Activated CD4-positive, alpha-beta memory T cell treated with anti-CD3 and anti-CD28 coated beads, Interleukin-2, amount 10 ng/mL, durations not matched to agents 7 days and 5 days (primary cell): ENCODE measurements around the gene IL1RL2. TPM values are rescaled to one million over a fixed set of nuclear protein-coding genes. Genes with fewer than 3 reads are reported as not detected.

Source experiments
- CTCF ChIA-PET: fragments of 350-600 bp; sonication (Branson Sonifier 250); formaldehyde crosslinking; loops from one replicate; lab custom pipeline; 2021; ENCODE audit warnings: antibody characterized with exemption, inconsistent platforms; lab: Charles Lee
- POLR2A ChIA-PET: fragments of 350-600 bp; sonication (Branson Sonifier 250); formaldehyde crosslinking; loops from one replicate; lab custom pipeline; 2021; ENCODE audit warnings: antibody characterized with exemption; lab: Charles Lee
- DNase-seq: peaks from one replicate; pipeline ENCODE4 v3.0.0-alpha.2; 2020
- H3K27ac Mint-ChIP-seq: one replicate; pipeline ENCODE4 v1.8.0; 2021; ENCODE audit warnings: mild to moderate bottlenecking, mixed read lengths
- H3K27me3 Mint-ChIP-seq: one replicate; pipeline ENCODE4 v1.8.0; 2021; ENCODE audit warnings: mixed read lengths
- H3K36me3 Mint-ChIP-seq: one replicate; pipeline ENCODE4 v1.8.0; 2021; ENCODE audit warnings: low read depth, mixed read lengths
- H3K4me1 Mint-ChIP-seq: one replicate; pipeline ENCODE4 v1.8.0; 2021; ENCODE audit warnings: mixed read lengths
- H3K4me3 Mint-ChIP-seq: one replicate; pipeline ENCODE4 v1.8.0; 2021; ENCODE audit warnings: mild to moderate bottlenecking, mixed read lengths
- H3K9me3 Mint-ChIP-seq: one replicate; pipeline ENCODE4 v1.8.0; 2021; ENCODE audit warnings: mixed read lengths
- total RNA-seq, 2 experiments: library from RNA; stranded (reverse); gene quantifications; one replicate each; pipeline ENCODE4 v1.2.3, GENCODE V29; 2021

Gene IL1RL2
- total RNA-seq, 2 experiments from 2014 or later = not detected

DNA sequence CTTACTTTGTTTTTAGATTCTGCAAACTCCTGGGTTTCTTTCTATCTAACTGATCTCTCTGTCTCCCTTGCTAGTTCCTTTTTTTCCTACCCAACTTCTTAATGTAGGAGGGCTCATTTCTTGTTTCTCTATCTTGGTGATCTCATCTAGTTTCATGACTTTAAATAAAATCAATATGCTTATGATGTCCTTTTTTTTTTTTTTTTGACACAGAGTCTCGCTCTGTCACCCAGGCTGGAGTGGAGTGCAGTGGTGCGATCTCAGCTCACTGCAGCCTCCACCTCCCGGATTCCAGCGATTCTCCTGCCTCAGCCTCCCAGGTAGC lies 82.3 kb downstream of the IL1RL2 start:
- no peak overlapping the region for H3K4me3 Mint-ChIP-seq
- H3K36me3 Mint-ChIP-seq = peaks cover 3% of the 10 kb centered on the region
- peaks cover 23% of the 10 kb centered on the region for H3K4me1 Mint-ChIP-seq
- DNase-seq = no peak
- POLR2A ChIA-PET = interaction anchor here (1.1 kb wide), 1 partner anchor 8 kb away, joined by 4 read pairs; no protein-coding TSS in a partner anchor
- H3K27me3 Mint-ChIP-seq = peaks cover 15% of the 10 kb centered on the region
- no peaks in the 10 kb centered on the region for H3K9me3 Mint-ChIP-seq
- no peak overlapping the region for H3K27ac Mint-ChIP-seq
- CTCF ChIA-PET = no interaction called here

DNA sequence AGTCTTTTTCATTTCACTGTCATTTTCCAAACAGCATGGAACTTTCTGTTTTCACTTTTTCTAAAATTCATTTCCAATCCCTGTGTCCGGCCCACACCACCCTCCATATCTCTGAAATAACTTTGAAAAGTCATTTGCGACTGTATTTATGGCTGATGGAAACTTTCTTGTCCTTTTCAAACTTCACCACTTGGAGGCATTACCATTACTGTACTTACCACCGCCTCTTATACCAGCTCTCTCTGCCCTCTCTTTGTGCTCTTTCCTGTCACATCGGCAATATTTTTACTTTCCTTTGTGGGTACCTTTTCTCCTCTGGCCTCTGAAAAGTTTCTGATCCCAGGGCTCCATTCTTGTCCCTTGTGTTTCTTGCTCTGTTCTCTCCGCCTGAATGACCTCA lies 85.0 kb downstream of the IL1RL2 start:
- Mint-ChIP-seq H3K9me3 (peaks cover 5% of the 10 kb centered on the region), H3K27me3 (peaks cover 15% of the 10 kb centered on the region), H3K27ac (no peak overlapping the region), H3K4me3 (no peak overlapping the region), H3K4me1 (peaks cover 35% of the 10 kb centered on the region), H3K36me3 (peaks cover 16% of the 10 kb centered on the region)
- no peak for DNase-seq
- ChIA-PET CTCF (interaction anchor here (0.9 to 1.6 kb wide), 7 partner anchors 18 to 169 kb away, joined by 3 to 5 read pairs (median 3); no protein-coding TSS in a partner anchor), POLR2A (interaction anchor here (1.1 to 1.3 kb wide), 3 partner anchors 19 to 84 kb away, joined by 3 to 4 read pairs (median 3); partner anchors contain the start of gene IL18R1)

- CTCF ChIA-PET = interaction anchor here (1.5 kb wide), 1 partner anchor 33 kb away, joined by 7 read pairs; no protein-coding TSS in a partner anchor
- Mint-ChIP-seq H3K4me3 (no peak overlapping the region), H3K27ac (no peak overlapping the region), H3K4me1 (peaks cover 53% of the 10 kb centered on the region), H3K27me3 (peaks cover 15% of the 10 kb centered on the region), H3K9me3 (peaks cover 8% of the 10 kb centered on the region), H3K36me3 (peaks cover 19% of the 10 kb centered on the region)
- DNase-seq = no peak
- POLR2A ChIA-PET = no interaction called here
Observed at GRCh38 chr2:102273619-102274211, 86.9 kb downstream of the IL1RL2 start.

- Mint-ChIP-seq H3K4me3 (no peak overlapping the region), H3K36me3 (peaks cover 19% of the 10 kb centered on the region), H3K27ac (peak overlapping the region; percentile 50), H3K9me3 (peaks cover 8% of the 10 kb centered on the region), H3K4me1 (peaks cover 57% of the 10 kb centered on the region), H3K27me3 (peaks cover 3% of the 10 kb centered on the region)
- ChIA-PET CTCF (interaction anchor here (1.1 to 2.1 kb wide), 10 partner anchors 10 to 271 kb away, joined by 3 to 8 read pairs (median 4); no protein-coding TSS in a partner anchor), POLR2A (interaction anchor here (0.6 to 3.4 kb wide), 14 partner anchors 8 to 141 kb away, joined by 3 to 17 read pairs (median 6); partner anchors contain the start of gene IL18R1)
- DNase-seq = peak; percentile 28
Observed at GRCh38 chr2:102276549-102277201, 89.9 kb downstream of the IL1RL2 start.

DNA sequence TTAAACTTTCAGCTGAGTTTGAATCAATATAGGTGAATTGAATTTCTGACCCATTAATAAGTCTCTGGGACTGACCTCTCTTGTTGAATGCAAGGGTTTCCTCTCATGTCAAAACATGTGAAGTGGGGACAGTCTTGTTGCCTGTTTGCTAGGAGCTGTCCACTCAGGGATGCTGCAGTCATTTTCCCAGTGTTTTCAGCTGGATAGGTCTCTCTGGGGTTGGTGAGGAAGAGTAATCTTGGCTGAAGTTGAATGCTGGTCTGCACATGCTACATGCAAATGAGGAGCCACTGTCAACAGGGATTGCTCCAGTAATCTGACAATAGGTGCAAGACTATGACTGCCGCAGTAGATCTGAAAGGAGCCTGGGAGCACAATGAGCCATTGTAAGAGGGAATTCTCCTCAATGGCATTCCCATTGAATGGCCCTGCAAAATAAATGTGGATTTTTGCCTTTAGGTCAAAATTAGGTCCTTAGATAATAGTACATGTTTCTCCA lies 90.4 kb downstream of the IL1RL2 start:
- ChIA-PET CTCF (interaction anchor here (1.1 to 2.1 kb wide), 11 partner anchors 9 to 166 kb away, joined by 3 to 8 read pairs (median 4); no protein-coding TSS in a partner anchor), POLR2A (interaction anchor here (0.6 to 3.4 kb wide), 13 partner anchors 9 to 140 kb away, joined by 3 to 17 read pairs (median 5); partner anchors contain the start of gene IL18R1)
- no peak overlapping the region for H3K4me3 Mint-ChIP-seq
- peaks cover 8% of the 10 kb centered on the region for H3K9me3 Mint-ChIP-seq
- peaks cover 54% of the 10 kb centered on the region for H3K4me1 Mint-ChIP-seq
- peaks cover 3% of the 10 kb centered on the region for H3K27me3 Mint-ChIP-seq
- peak overlapping the region; percentile 50 for H3K27ac Mint-ChIP-seq
- H3K36me3 Mint-ChIP-seq = peaks cover 19% of the 10 kb centered on the region
- DNase-seq = no peak

DNA sequence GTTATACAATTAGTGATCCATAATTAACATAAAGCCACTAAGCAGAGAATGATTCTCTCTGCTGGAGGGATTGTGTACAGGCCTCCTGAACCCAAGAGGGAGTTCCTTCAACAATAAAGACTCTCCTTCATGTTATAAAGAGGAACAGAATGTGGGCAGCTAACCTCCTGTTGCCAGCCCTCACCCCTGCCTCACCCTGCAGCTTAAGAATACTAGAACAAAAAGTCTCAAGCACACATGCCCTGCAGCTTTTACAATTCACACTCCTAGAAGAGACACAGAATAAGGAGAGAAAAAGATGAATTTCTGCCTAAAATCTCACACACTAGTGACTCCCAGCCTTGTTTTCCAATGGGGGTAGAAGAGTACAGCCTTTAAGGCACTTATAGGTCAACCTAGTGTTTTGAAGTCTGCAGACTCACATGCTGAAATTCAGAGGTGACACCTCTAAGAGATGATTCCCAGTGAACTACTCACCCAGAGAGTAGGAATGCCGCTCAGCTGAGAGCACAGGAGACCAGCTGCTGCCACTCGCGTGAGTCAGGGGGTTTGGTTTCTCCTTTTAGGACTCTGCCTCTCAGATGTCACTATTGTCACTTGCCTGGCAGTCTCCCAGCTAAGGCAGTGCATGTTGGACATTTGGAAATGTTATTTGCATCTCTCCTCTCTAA lies 92.0 kb downstream of the IL1RL2 start:
- POLR2A ChIA-PET = interaction anchor here (1.3 to 3.4 kb wide), 2 partner anchors 14 to 17 kb away, joined by 3 to 13 read pairs; no protein-coding TSS in a partner anchor
- no peak overlapping the region for H3K27ac Mint-ChIP-seq
- DNase-seq = no peak

GRCh38 chr2:102279391-102279735 lies 92.5 kb downstream of the IL1RL2 start:
- Mint-ChIP-seq H3K4me3 (no peak overlapping the region), H3K27ac (no peak overlapping the region), H3K27me3 (peaks cover 1% of the 10 kb centered on the region), H3K9me3 (peaks cover 8% of the 10 kb centered on the region), H3K36me3 (peaks cover 16% of the 10 kb centered on the region), H3K4me1 (peaks cover 52% of the 10 kb centered on the region)
- no peak for DNase-seq
- ChIA-PET POLR2A (interaction anchor here (1.3 kb wide), 1 partner anchor 14 kb away, joined by 3 read pairs; no protein-coding TSS in a partner anchor), CTCF (interaction anchor here (1.2 kb wide), 1 partner anchor 39 kb away, joined by 3 read pairs; no protein-coding TSS in a partner anchor)

More for the DNA sequence above, 92.0 kb downstream of the IL1RL2 start:
- CTCF ChIA-PET = interaction anchor here (1.2 kb wide), 1 partner anchor 38 kb away, joined by 3 read pairs; no protein-coding TSS in a partner anchor
- peaks cover 8% of the 10 kb centered on the region for H3K9me3 Mint-ChIP-seq
- H3K36me3 Mint-ChIP-seq = peaks cover 17% of the 10 kb centered on the region
- H3K4me3 Mint-ChIP-seq = no peak overlapping the region
- peaks cover 52% of the 10 kb centered on the region for H3K4me1 Mint-ChIP-seq
- peaks cover 1% of the 10 kb centered on the region for H3K27me3 Mint-ChIP-seq

- H3K36me3 Mint-ChIP-seq = no peaks in the 10 kb centered on the region
Observed at GRCh38 chr2:102282678-102283091, 95.9 kb downstream of the IL1RL2 start.

DNA sequence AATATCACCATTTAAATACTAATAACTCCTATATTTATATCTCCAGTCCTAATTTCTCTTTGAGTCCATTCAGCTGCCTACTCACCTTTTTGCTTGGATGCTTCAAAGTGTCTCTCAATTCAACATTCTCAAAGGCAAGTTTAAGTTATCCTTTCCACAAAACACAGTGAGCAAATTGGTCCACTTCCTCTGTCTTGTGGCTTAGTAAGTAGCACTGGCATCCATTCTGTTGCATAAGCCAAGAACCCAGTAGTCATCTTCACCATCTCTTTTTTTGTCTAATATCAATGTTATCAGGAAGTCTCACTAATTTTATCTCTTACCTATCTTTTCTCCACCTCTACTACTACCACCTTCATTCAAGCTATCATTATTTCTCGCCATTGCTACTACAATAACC lies 97.2 kb downstream of the IL1RL2 start:
- Mint-ChIP-seq H3K36me3 (no peaks in the 10 kb centered on the region), H3K27me3 (peaks cover 1% of the 10 kb centered on the region), H3K9me3 (no peaks in the 10 kb centered on the region), H3K4me3 (no peak overlapping the region), H3K4me1 (peaks cover 12% of the 10 kb centered on the region), H3K27ac (no peak overlapping the region)
- CTCF ChIA-PET = interaction anchor here (0.8 kb wide), 1 partner anchor 17 kb away, joined by 3 read pairs; no protein-coding TSS in a partner anchor
- no peak for DNase-seq
- POLR2A ChIA-PET = no interaction called here

More at GRCh38 chr2:102282678-102283091, 95.9 kb downstream of the IL1RL2 start:
- no peaks in the 10 kb centered on the region for H3K9me3 Mint-ChIP-seq
- POLR2A ChIA-PET = no interaction called here
- H3K4me3 Mint-ChIP-seq = no peak overlapping the region
- CTCF ChIA-PET = interaction anchor here (0.9 kb wide), 1 partner anchor 19 kb away, joined by 3 read pairs; no protein-coding TSS in a partner anchor
- H3K27ac Mint-ChIP-seq = no peak overlapping the region
- DNase-seq = no peak
- peaks cover 1% of the 10 kb centered on the region for H3K27me3 Mint-ChIP-seq
- peaks cover 25% of the 10 kb centered on the region for H3K4me1 Mint-ChIP-seq

GRCh38 chr2:102284611-102285010 lies 97.8 kb downstream of the IL1RL2 start:
- POLR2A ChIA-PET = interaction anchor here (0.7 kb wide), 1 partner anchor 133 kb away, joined by 3 read pairs; no protein-coding TSS in a partner anchor
- no peak for DNase-seq
- Mint-ChIP-seq H3K36me3 (no peaks in the 10 kb centered on the region), H3K4me1 (peaks cover 8% of the 10 kb centered on the region), H3K4me3 (no peak overlapping the region), H3K9me3 (peaks cover under 1% of the 10 kb centered on the region), H3K27ac (no peak overlapping the region), H3K27me3 (peaks cover 2% of the 10 kb centered on the region)
- CTCF ChIA-PET = interaction anchor here (0.8 kb wide), 1 partner anchor 17 kb away, joined by 3 read pairs; no protein-coding TSS in a partner anchor

DNA sequence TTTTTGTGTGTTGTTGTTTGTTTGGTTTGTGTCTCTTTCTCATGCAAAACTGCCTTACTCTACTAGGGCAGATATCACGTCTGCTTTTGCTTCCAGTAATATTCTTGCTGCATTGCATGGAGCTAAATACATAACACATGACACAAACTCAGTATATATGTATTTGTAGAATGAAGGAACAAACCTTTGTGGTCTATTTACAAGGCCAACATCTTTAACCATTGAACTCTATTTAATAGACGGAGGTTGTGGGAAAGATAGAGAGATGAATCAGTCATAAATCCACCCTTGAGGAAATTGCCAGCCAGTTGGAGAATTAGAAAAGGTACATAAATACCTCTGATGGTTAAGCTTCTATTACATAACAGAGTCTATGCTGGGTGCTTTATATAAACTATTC lies 98.5 kb downstream of the IL1RL2 start:
- Mint-ChIP-seq H3K4me1 (peaks cover 8% of the 10 kb centered on the region), H3K27ac (no peak overlapping the region)
- CTCF ChIA-PET = interaction anchor here (1.5 kb wide), 1 partner anchor 9 kb away, joined by 3 read pairs; no protein-coding TSS in a partner anchor

DNA sequence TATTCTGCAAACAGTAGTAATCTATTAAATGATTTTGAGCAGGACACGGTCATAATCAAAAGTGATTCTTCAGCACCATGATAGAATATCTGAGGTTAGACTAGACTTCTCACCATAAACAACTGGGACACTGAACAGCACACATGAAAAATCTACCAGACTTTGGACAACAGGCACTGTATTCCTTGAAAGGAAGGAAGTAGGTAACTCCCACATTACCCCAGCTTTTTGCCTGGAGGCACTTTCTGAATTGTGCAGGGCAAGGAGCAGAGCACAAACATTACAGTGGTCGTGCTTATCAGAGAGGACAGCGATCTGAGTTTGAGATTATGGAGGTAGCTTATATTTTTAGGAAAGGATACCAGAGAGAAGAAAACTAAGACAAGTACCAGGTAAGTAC lies 99.2 kb downstream of the IL1RL2 start:
- no peak for DNase-seq
- ChIA-PET CTCF (interaction anchor here (1.2 to 1.5 kb wide), 3 partner anchors 10 to 45 kb away, joined by 3 to 7 read pairs (median 3); no protein-coding TSS in a partner anchor), POLR2A (no interaction called here)
- no peaks in the 10 kb centered on the region for H3K36me3 Mint-ChIP-seq
- no peak overlapping the region for H3K4me3 Mint-ChIP-seq
- peaks cover 2% of the 10 kb centered on the region for H3K9me3 Mint-ChIP-seq
- H3K27me3 Mint-ChIP-seq = peaks cover 7% of the 10 kb centered on the region
- no peak overlapping the region for H3K27ac Mint-ChIP-seq
- H3K4me1 Mint-ChIP-seq = peaks cover 10% of the 10 kb centered on the region

More for the DNA sequence above, 98.5 kb downstream of the IL1RL2 start:
- peaks cover 5% of the 10 kb centered on the region for H3K27me3 Mint-ChIP-seq
- H3K9me3 Mint-ChIP-seq = peaks cover 2% of the 10 kb centered on the region
- POLR2A ChIA-PET = interaction anchor here (0.7 kb wide), 1 partner anchor 132 kb away, joined by 3 read pairs; no protein-coding TSS in a partner anchor
- no peak for DNase-seq
- H3K36me3 Mint-ChIP-seq = no peaks in the 10 kb centered on the region
- no peak overlapping the region for H3K4me3 Mint-ChIP-seq
